Pancreas (tissue), 10 donors: ENCODE data around the gene AGPAT4. TPM values are rescaled to one million over a fixed set of nuclear protein-coding genes. Genes with fewer than 3 reads are reported as not detected.

Experiments
- ATAC-seq, 4 donors: fragments of 200-7000 bp; cut with Tn5 transposase; one replicate each; pipeline versions ENCODE4 v1.8.0 to v1.9.1; 2020; ENCODE audit warnings: mild to moderate bottlenecking in 4 of 4, moderate library complexity in 4 of 4
- DNase-seq, 6 donors: peaks; one replicate each; pipeline ENCODE4 v3.0.0-alpha.2; 2020
- FAIRE-seq: peaks from 2 replicates; lab custom pipeline; 2012; peaks lifted over from hg19 to GRCh38; lab: Jason Lieb, UNC
- H3K27ac ChIP-seq, 4 donors: fragments of 200-600 bp; sonication (generic); 1 replicate in 3 of 4; 2 replicates in 1 of 4; pipeline versions ENCODE4 v1.5.0 to v1.8.0; 2020
- H3K27me3 ChIP-seq, 4 donors: fragments of 200-600 bp; one replicate each; pipeline ENCODE4 v1.8.0; 2021
- H3K36me3 ChIP-seq, 3 donors: fragments of 200-600 bp; sonication (generic) in 1 of 3; one replicate each; pipeline versions ENCODE4 v1.5.0 to v1.8.0; 2020 to 2021
- H3K4me1 ChIP-seq, 3 donors: fragments of 200-600 bp; one replicate each; pipeline ENCODE4 v1.8.0; 2021
- H3K4me3 ChIP-seq, 4 donors: fragments of 200-600 bp; sonication (generic) in 2 of 4; one replicate each; pipeline versions ENCODE4 v1.5.0 to v1.8.0; 2020 to 2021
- H3K9me3 ChIP-seq, 4 donors: fragments of 200-600 bp; one replicate each; pipeline ENCODE4 v1.8.0; 2021
- WGBS, 2 donors: extraction: QIAGEN DNeasy Blood & Tissue Kit; methylation state at CpG; one replicate each; pipeline ENCODE4 v1.1.7; 2013; 5-methylcytosine and 5-hydroxymethylcytosine counted together
- intact Hi-C, 3 donors: fragments of 100-400 bp; cut with DNase I; formaldehyde crosslinking; loops; one replicate each; pipeline versions ENCODE4 v1.11.1 to v1.14.2; 2022
- polyA plus RNA-seq, 2 donors: library from polyadenylated mRNA; stranded (reverse); fragments of 200-250 nt; gene quantifications; one replicate each; pipeline ENCODE4 v1.2.3, GENCODE V29; 2013
- total RNA-seq, 6 donors: library from RNA; stranded (reverse); fragmentation: NEBNext Ultra II Directional in 4 of 6; extraction: Animal tissue kit (Norgen Biotek cat#: 25700) in 4 of 6; gene quantifications; one replicate each; pipeline versions ENCODE4 v1.2.1 to v1.2.4, GENCODE V29; 2021 to 2023
- TF ChIP-seq, protein P1 (sequence below), 4 donors: fragments of 200-600 bp; sonication (generic) in 3 of 4; IDR thresholded peaks; one replicate each; pipeline versions ENCODE4 v1.5.0 to v1.8.0; 2021; ENCODE audit warnings: antibody characterized with exemption in 4 of 4
- donor health status: healthy with polysubstance abuse.
- donor health status: DM: no; HTN: no; CAD: no; lungs with moderate emphysema.
- donor health status: DM: no; HTN: no; CAD: no.
- donor health status: control.
- donor health status: control.
- donor health status: Bipolar disorder and iron deficiency.
- donor health status: DM: yes; HTN: yes; CAD: no.
- donor health status: DM: no; HTN: no; CAD: no.
- donor health status: DM: no; HTN: no; CAD: no.
- donor health status: DM: yes; HTN: yes; CAD: no.

AGPAT4 gene
- total and polyA plus RNA-seq, 8 donors, result 1.6 to 6.4 (median 2.3) TPM

DNA sequence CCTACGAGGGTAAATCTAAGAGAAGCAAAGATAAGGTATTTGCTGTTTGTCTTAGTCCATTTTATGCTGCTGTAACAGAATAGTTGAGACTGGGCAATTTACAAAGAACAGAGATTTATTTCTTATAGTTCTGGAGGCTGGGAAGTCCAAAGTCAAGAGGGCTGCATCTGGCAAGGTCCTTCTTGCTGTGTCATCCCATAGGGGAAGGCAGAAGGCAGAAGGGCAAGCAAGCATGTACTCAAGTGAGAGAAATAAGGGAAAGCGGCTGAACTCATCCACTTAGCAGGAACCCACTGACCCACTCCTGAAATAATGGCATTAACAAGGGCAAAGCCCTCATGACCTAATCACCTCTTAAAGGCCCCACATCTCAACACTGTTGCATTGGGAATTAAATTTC lies 102.7 kb downstream of the AGPAT4 start:
- ATAC-seq, result no peak
- H3K9me3 ChIP-seq, result no peaks in the 10 kb centered on the region
- WGBS, 2 donors, result 71 to 74% methylated on average over 2 of the region's 2 CpGs
- H3K27ac ChIP-seq, result no peak overlapping the region
- no peak for DNase-seq
- H3K27me3 ChIP-seq, result no peaks in the 10 kb centered on the region
- intact Hi-C loops, result no loop called here
- H3K4me3 ChIP-seq, result no peak overlapping the region
- no peaks in the 10 kb centered on the region for H3K36me3 ChIP-seq
- TF ChIP-seq, protein P1, sequence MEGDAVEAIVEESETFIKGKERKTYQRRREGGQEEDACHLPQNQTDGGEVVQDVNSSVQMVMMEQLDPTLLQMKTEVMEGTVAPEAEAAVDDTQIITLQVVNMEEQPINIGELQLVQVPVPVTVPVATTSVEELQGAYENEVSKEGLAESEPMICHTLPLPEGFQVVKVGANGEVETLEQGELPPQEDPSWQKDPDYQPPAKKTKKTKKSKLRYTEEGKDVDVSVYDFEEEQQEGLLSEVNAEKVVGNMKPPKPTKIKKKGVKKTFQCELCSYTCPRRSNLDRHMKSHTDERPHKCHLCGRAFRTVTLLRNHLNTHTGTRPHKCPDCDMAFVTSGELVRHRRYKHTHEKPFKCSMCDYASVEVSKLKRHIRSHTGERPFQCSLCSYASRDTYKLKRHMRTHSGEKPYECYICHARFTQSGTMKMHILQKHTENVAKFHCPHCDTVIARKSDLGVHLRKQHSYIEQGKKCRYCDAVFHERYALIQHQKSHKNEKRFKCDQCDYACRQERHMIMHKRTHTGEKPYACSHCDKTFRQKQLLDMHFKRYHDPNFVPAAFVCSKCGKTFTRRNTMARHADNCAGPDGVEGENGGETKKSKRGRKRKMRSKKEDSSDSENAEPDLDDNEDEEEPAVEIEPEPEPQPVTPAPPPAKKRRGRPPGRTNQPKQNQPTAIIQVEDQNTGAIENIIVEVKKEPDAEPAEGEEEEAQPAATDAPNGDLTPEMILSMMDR (IDR thresholded peaks at IDR 0.05), result no peak
- H3K4me1 ChIP-seq, result no peaks in the 10 kb centered on the region
- FAIRE-seq, result no peak

DNA sequence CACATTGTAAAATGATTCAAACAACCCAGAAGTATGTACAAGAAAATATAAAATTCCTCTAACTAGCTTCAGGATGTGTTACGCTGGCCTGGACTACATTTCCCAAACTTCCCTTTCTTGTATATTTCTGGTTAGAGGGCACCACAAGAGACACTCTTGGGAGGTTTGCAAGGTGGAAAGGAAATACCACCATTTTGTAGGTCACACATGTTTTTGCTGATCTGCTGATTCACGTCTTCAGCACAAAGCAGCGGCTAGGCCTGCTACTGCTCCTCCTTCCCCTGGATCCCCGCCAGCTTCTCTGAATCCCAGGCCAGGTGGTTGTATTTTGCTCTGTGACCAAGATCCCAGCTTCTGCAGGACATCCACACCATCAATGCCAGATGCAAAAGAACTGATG lies 104.2 kb downstream of the AGPAT4 start:
- DNase-seq, result peak in 3 of 6 donors; percentile 18 to 53 (median 48)
- H3K4me1 ChIP-seq, result no peaks in the 10 kb centered on the region
- H3K9me3 ChIP-seq, result no peaks in the 10 kb centered on the region
- WGBS, 2 donors, result 58 to 66% methylated on average over 4 of the region's 4 CpGs
- H3K4me3 ChIP-seq, result no peak overlapping the region
- H3K27me3 ChIP-seq, result no peaks in the 10 kb centered on the region
- no peaks in the 10 kb centered on the region for H3K36me3 ChIP-seq
- no peak for FAIRE-seq
- intact Hi-C loops, result no loop called here
- TF ChIP-seq, protein P1 (IDR thresholded peaks at IDR 0.05), result no peak
- no peak overlapping the region for H3K27ac ChIP-seq
- peak in 2 of 4 donors; percentile 38 to 48 for ATAC-seq

DNA sequence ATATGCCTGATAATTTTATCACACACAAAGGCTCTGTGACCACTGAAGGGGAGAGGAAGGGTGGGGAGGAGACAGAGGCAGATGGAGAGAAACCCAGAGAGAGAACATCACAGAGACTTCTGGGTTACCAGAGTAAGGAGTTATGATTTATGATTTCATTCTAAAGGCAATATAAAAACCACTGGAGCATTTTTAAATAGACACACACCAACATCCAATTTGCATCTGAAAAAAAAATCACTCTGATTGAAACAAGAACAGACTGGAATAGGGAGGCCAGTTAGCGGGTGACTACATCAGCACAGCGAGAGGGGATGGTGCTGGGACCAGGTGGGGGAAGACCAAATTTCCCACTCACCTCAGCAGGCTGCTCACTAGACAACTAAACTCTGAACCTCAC lies 104.8 kb downstream of the AGPAT4 start:
- H3K36me3 ChIP-seq, result no peaks in the 10 kb centered on the region
- no peaks in the 10 kb centered on the region for H3K9me3 ChIP-seq
- no peaks in the 10 kb centered on the region for H3K4me1 ChIP-seq
- no peak for ATAC-seq
- no peak for DNase-seq
- TF ChIP-seq, protein P1 (IDR thresholded peaks at IDR 0.05), result no peak
- no peaks in the 10 kb centered on the region for H3K27me3 ChIP-seq
- no peak for FAIRE-seq
- H3K27ac ChIP-seq, result no peak overlapping the region
- 96 to 100% methylated on average over 2 of the region's 2 CpGs for WGBS, 2 donors
- intact Hi-C loops, result no loop called here
- H3K4me3 ChIP-seq, result no peak overlapping the region

DNA sequence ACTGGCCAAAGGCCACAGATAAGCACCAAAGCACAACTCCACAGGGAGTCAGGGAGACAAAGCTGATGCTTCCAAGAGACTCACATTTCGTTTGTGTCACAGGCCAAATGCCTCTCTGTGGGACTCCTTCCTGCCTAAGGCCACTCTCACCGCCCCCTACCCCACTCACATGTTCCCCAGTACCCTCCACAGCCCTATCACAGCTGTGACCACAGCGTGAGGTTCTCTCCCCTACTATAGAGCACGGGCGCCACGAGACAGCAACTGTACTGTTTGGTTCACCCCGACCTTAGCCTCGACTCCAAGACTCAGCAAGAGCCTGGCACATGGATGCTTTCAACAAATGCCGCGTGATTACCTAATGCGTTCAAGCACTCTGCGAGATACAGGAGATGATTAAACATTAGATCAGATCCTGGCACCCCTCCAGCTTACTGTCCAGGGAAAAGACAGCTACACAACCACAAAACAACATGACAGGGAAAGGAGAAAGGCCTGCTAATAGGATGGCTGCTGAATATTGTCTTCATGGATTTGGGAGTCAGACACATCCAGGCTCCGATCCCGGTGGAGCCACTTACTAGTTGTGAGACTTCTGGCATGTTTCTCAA lies 105.5 kb downstream of the AGPAT4 start:
- no peak overlapping the region for H3K27ac ChIP-seq
- H3K4me3 ChIP-seq, result no peak overlapping the region
- WGBS, 2 donors, result 69 to 75% methylated on average over 14 of the region's 14 CpGs
- FAIRE-seq, result no peak
- no peaks in the 10 kb centered on the region for H3K27me3 ChIP-seq
- H3K4me1 ChIP-seq, result no peaks in the 10 kb centered on the region
- ATAC-seq, result peak in 3 of 4 donors; percentile 35 to 63 (median 53)
- no peaks in the 10 kb centered on the region for H3K9me3 ChIP-seq
- intact Hi-C loops, result no loop called here
- no peaks in the 10 kb centered on the region for H3K36me3 ChIP-seq
- TF ChIP-seq, protein P1 (IDR thresholded peaks at IDR 0.05), result no peak
- DNase-seq, result peak in 1 of 6 donors; percentile 41

DNA sequence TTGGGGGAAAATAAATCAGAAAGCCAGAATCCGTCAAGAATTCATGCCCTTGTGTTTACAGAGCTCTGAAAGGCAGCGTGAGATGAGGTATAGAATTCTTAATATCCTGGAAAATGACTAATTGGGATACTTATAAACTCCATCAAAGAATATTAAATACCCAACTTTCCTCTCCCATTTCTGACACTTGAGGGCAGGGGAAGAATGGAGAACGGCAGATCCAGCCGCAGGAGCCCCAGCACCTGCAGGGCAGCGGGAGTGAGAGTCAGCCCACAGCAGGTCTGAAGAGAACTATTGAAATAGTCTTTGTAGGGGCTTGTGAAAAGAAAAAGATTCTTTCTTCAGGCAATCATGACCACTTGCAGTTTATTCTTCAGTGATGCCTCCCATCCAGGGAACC lies 107.2 kb downstream of the AGPAT4 start:
- H3K9me3 ChIP-seq, result no peaks in the 10 kb centered on the region
- no peaks in the 10 kb centered on the region for H3K4me1 ChIP-seq
- WGBS, 2 donors, result 91 to 93% methylated on average over 5 of the region's 5 CpGs
- no peaks in the 10 kb centered on the region for H3K36me3 ChIP-seq
- intact Hi-C loops, result no loop called here
- FAIRE-seq, result no peak
- no peaks in the 10 kb centered on the region for H3K27me3 ChIP-seq
- ATAC-seq, result no peak
- H3K27ac ChIP-seq, result no peak overlapping the region
- H3K4me3 ChIP-seq, result no peak overlapping the region
- no peak for DNase-seq
- TF ChIP-seq, protein P1 (IDR thresholded peaks at IDR 0.05), result no peak
